Ascending aorta (tissue), 2 donors: Measurements from ENCODE around the gene SPEF1. TPM values are rescaled to one million over a fixed set of nuclear protein-coding genes. Genes with fewer than 3 reads are reported as not detected.
"Not testable (repeated sequence)": the region's sequence is repeated elsewhere in the genome, so short reads cannot be mapped to it uniquely, and the experiment has no call there.

Experiments used
- DNase-seq, 2 donors: peaks; one replicate each; pipeline ENCODE4 v3.0.0-alpha.2; 2019; ENCODE audit warnings: low spot score in 2 of 2
- H3K27ac ChIP-seq, 2 donors: fragments of 200-600 bp; sonication (generic); one replicate each; pipeline ENCODE4 v1.5.1; 2016 to 2017; ENCODE audit warnings: mild to moderate bottlenecking in 1 of 2
- H3K27me3 ChIP-seq: fragments of 200-600 bp; sonication (generic); one replicate; pipeline ENCODE4 v1.5.1; 2017
- H3K36me3 ChIP-seq, 2 donors: fragments of 200-600 bp; sonication (generic); one replicate each; pipeline ENCODE4 v1.5.1; 2016
- H3K4me1 ChIP-seq, 2 donors: fragments of 200-600 bp; sonication (generic); one replicate each; pipeline ENCODE4 v1.5.1; 2016 to 2017; ENCODE audit warnings: mild to moderate bottlenecking in 1 of 2
- H3K4me3 ChIP-seq, 2 donors: fragments of 200-600 bp; sonication (generic); one replicate each; pipeline ENCODE4 v1.5.1; 2016 to 2017; ENCODE audit warnings: mild to moderate bottlenecking in 1 of 2
- H3K9me3 ChIP-seq, 2 donors: fragments of 200-600 bp; sonication (generic); one replicate each; pipeline ENCODE4 v1.5.1; 2016
- intact Hi-C: fragments of 100-400 bp; cut with DNase I; formaldehyde crosslinking; loops from one replicate; pipeline ENCODE4 v1.15.1; 2023
- total RNA-seq: library from RNA; depleted of rRNA; stranded (reverse); fragments of >200 nt; gene quantifications from one replicate; pipeline ENCODE4 v1.1.0, GENCODE V29; 2016
- TF ChIP-seq, protein P1 (sequence below), 3 experiments: fragments of 200-600 bp in 2 of 3; fragments of 450-650 bp in 1 of 3; sonication (generic) in 2 of 3; IDR thresholded peaks; one replicate each; pipeline ENCODE4 v1.5.1; 2016 to 2019; ENCODE audit warnings: antibody characterized with exemption in 3 of 3, mild to moderate bottlenecking in 1 of 3, moderate library complexity in 1 of 3

The SPEF1 gene
- total RNA-seq, 1 donor from 2014 or later, result not detected

DNA sequence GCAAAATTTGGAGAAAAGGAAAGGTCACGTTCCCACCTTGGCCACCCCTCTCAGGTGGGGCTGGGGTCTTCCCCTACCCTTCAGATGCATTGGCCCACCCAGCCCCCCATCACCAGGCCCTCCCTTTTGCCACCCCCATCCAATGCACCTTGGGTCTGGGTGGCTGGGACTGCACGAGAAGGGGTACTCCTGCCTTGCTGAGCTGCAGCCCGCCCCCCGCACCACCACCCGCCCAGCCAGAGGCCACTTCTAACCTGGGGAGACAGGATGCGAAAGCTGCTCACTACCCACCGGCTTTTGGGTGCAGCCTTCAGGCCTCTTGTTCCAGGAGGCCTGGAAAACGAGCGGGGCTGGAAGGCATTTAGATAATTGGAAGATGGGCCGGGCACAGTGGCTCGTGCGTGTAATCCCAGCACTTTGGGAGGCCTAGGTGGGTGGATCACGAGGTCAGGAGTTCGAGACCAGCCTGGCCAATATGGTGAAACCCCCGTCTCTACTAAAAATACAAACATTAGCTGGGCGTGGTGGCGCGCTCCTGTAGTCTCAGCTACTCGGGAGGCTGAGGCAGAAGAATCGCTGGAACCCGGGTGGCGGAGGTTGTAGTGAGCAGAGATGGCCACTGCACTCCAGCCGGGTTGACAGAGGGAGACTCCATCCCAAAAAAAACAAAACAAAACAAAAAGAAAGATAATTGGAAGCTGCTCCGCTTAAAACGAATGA is 13.6 kb upstream of the SPEF1 start:
- intact Hi-C loops, result loop anchor here (1.0 kb wide), 1 partner anchor 25 kb away; the partner anchor contains the start of gene AP5S1
- DNase-seq, result no peak

DNA sequence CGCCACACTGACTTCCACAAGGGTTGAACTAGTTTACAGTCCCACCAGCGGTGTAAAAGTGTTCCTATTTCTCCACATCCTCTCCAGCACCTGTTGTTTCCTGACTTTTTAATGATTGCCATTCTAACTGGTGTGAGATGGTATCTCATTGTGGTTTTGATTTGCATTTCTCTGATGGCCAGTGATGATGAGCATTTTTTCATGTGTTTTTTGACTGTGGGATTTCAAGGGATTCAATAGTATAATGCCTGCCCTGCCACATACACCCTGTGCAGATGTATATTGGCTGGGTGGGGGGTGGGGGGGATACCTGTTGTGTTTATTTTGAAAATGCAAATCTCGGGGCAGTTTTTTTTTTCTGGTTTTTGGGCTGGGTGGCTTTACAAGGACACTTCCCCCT is 12.9 kb upstream of the SPEF1 start:
- H3K36me3 ChIP-seq, H3K27ac ChIP-seq, H3K4me3 ChIP-seq, intact Hi-C loops, DNase-seq, H3K9me3 ChIP-seq, H3K27me3 ChIP-seq: not testable (repeated sequence)
- peaks cover 14 to 27% of the 10 kb centered on the region in 2 donors for H3K4me1 ChIP-seq

More for the DNA sequence above, 13.6 kb upstream of the SPEF1 start:
- H3K36me3 ChIP-seq, result no peaks in the 10 kb centered on the region
- H3K9me3 ChIP-seq, result no peaks in the 10 kb centered on the region
- no peaks in the 10 kb centered on the region for H3K27me3 ChIP-seq
- H3K4me1 ChIP-seq, result peaks cover 14 to 27% of the 10 kb centered on the region in 2 donors
- peak overlapping the region; percentile 91 to 96 for H3K27ac ChIP-seq
- TF ChIP-seq, protein P1, sequence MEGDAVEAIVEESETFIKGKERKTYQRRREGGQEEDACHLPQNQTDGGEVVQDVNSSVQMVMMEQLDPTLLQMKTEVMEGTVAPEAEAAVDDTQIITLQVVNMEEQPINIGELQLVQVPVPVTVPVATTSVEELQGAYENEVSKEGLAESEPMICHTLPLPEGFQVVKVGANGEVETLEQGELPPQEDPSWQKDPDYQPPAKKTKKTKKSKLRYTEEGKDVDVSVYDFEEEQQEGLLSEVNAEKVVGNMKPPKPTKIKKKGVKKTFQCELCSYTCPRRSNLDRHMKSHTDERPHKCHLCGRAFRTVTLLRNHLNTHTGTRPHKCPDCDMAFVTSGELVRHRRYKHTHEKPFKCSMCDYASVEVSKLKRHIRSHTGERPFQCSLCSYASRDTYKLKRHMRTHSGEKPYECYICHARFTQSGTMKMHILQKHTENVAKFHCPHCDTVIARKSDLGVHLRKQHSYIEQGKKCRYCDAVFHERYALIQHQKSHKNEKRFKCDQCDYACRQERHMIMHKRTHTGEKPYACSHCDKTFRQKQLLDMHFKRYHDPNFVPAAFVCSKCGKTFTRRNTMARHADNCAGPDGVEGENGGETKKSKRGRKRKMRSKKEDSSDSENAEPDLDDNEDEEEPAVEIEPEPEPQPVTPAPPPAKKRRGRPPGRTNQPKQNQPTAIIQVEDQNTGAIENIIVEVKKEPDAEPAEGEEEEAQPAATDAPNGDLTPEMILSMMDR (IDR thresholded peaks at IDR 0.05), result no peak
- peak overlapping the region; percentile 66 to 74 for H3K4me3 ChIP-seq

- not testable (repeated sequence) for H3K4me3 ChIP-seq
These were observed 8.0 kb upstream of the SPEF1 start for GRCh38 chr20:3789201-3789600.

GRCh38 chr20:3788685-3789155 is 7.5 kb upstream of the SPEF1 start:
- no peak overlapping the region for H3K27ac ChIP-seq
- intact Hi-C loops, result no loop called here
- TF ChIP-seq, protein P1 (IDR thresholded peaks at IDR 0.05), result no peak
- peaks cover 20% of the 10 kb centered on the region in 2 donors for H3K4me1 ChIP-seq
- no peaks in the 10 kb centered on the region for H3K27me3 ChIP-seq
- no peak overlapping the region for H3K4me3 ChIP-seq
- DNase-seq, result no peak
- peaks cover 0 to 9% of the 10 kb centered on the region in 2 donors for H3K36me3 ChIP-seq
- no peaks in the 10 kb centered on the region for H3K9me3 ChIP-seq

More at GRCh38 chr20:3789201-3789600, 8.0 kb upstream of the SPEF1 start:
- H3K9me3 ChIP-seq, DNase-seq, H3K27ac ChIP-seq, H3K27me3 ChIP-seq, intact Hi-C loops, H3K36me3 ChIP-seq: not testable (repeated sequence)
- peaks cover 16% of the 10 kb centered on the region in 2 donors for H3K4me1 ChIP-seq

GRCh38 chr20:3787324-3788014 is 6.2 kb upstream of the SPEF1 start:
- peak overlapping the region in 1 of 2 donors; percentile 26 for H3K27ac ChIP-seq
- TF ChIP-seq, protein P1 (IDR thresholded peaks at IDR 0.05), result no peak

DNA sequence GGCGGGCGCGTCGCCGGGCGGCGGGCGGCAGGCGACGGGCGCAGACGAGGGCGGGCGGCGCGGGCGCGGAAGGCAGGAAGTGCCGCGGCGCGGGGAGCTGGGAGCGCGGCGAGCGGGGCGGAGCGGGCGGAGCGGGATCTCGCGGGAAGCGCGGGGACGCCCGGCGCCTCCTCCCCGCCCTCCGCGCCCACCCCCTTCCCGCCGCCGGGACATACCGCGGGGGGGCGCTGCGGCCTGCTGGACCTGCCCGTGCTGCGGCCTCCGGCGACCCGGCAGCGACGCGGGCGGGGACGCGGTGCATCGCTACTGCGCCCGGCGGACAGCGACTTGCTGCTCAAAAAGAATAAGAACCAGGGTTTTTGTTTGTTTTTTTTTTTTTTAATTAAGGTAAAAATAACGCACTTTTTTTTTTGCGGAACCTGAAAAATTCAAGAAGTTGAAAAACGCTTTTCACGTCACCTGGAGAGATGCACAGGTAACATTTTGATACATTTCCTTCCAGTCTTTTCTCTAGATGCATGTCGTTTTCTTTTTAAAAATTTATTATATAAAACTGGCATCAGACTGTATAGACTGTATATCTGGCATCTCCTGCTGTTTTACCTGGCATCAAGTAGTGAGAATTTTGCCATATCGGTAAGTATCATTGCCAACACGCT is 5.5 kb upstream of the SPEF1 start, which contains the start of gene CENPB:
CENPB (minus strand) TSS at position 76 of the 659 bp plus-strand sequence. CDS start 257 bp downstream, outside the sequence.
- peaks cover 20 to 25% of the 10 kb centered on the region in 2 donors for H3K4me1 ChIP-seq
- TF ChIP-seq, protein P1 (IDR thresholded peaks at IDR 0.05), result peak; percentile 63 to 73 (median 68)
- intact Hi-C loops, result loop anchor here (1.0 to 2.0 kb wide), 4 partner anchors 18 to 384 kb away; partner anchors contain the start of genes AP5S1 and MAVS

More at GRCh38 chr20:3787324-3788014, 6.2 kb upstream of the SPEF1 start:
- no peak for DNase-seq
- Histone ChIP-seq H3K9me3 (no peaks in the 10 kb centered on the region), H3K4me3 (peak overlapping the region in 1 of 2 donors; percentile 48), H3K4me1 (peaks cover 20 to 25% of the 10 kb centered on the region in 2 donors), H3K36me3 (peaks cover 0 to 12% of the 10 kb centered on the region in 2 donors), H3K27me3 (no peaks in the 10 kb centered on the region)
- intact Hi-C loops, result loop anchor here (2.0 kb wide), 2 partner anchors 59 to 383 kb away; partner anchors contain the start of gene MAVS

More for the DNA sequence above, 5.5 kb upstream of the SPEF1 start, which contains the start of gene CENPB:
- H3K27ac ChIP-seq, result peak within 1 kb of the TSS; percentile 82 to 89
- no peaks in the 10 kb centered on the region for H3K9me3 ChIP-seq
- H3K27me3 ChIP-seq, result no peaks in the 10 kb centered on the region
- H3K4me3 ChIP-seq, result peak within 1 kb of the TSS; percentile 67 to 94
- peaks cover 0 to 12% of the 10 kb centered on the region in 2 donors for H3K36me3 ChIP-seq
- DNase-seq, result peak; percentile 47 to 93
